AG09319 (cell line): ENCODE data around the gene MAG.

ENCODE experiments used
- DNase-seq: peaks from one replicate; pipeline ENCODE4 v3.0.0-alpha.2; 2010; ENCODE audit warnings: low read depth; ENCODE audit errors: extremely low read depth
- TF ChIP-seq, protein P1 (sequence below): IDR thresholded peaks from 2 replicates; pipeline ENCODE4 v1.5.1; 2011; ENCODE audit warnings: low read depth, mild to moderate bottlenecking, inconsistent platforms, low read length, moderate library complexity

MAG gene

GRCh38 chr19:35261356-35262100 lies 30.4 kb upstream of the MAG start:
- TF ChIP-seq, protein P1, sequence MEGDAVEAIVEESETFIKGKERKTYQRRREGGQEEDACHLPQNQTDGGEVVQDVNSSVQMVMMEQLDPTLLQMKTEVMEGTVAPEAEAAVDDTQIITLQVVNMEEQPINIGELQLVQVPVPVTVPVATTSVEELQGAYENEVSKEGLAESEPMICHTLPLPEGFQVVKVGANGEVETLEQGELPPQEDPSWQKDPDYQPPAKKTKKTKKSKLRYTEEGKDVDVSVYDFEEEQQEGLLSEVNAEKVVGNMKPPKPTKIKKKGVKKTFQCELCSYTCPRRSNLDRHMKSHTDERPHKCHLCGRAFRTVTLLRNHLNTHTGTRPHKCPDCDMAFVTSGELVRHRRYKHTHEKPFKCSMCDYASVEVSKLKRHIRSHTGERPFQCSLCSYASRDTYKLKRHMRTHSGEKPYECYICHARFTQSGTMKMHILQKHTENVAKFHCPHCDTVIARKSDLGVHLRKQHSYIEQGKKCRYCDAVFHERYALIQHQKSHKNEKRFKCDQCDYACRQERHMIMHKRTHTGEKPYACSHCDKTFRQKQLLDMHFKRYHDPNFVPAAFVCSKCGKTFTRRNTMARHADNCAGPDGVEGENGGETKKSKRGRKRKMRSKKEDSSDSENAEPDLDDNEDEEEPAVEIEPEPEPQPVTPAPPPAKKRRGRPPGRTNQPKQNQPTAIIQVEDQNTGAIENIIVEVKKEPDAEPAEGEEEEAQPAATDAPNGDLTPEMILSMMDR = no peak
- no peak for DNase-seq

DNA sequence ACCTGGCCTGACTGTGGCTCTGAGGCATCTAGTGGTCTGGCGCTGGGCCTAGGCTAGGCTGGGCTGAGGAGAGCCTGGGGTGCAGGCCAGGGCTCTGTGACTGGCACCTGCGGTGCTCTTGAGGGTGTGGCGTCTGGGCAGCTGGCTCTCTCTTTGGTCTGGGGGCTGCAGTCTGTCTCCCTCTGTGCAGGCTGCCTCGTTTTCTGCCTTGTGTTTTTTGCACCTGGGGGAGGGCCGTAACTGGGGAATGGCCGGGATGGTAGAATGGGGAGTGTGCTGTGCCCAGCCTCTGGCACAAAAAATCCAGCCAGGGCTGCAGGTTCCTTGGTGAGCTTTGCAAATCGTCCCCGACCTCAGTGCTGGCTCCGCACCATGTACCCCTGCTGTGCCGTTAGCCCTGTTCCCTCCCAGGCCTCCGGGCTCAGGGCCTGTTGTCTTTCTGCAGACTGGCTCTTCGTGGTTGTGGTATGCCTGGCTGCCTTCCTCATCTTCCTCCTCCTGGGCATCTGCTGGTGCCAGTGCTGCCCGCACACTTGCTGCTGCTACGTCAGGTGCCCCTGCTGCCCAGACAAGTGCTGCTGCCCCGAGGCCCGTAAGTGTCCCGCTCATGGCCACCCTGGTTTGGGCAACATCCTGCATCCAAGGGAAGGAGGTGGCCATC lies 29.7 kb upstream of the MAG start:
- TF ChIP-seq, protein P1 = no peak
- no peak for DNase-seq

- TF ChIP-seq, protein P1 = no peak
- DNase-seq = no peak
These were observed 27.5 kb upstream of the MAG start for GRCh38 chr19:35264268-35265125.

DNA sequence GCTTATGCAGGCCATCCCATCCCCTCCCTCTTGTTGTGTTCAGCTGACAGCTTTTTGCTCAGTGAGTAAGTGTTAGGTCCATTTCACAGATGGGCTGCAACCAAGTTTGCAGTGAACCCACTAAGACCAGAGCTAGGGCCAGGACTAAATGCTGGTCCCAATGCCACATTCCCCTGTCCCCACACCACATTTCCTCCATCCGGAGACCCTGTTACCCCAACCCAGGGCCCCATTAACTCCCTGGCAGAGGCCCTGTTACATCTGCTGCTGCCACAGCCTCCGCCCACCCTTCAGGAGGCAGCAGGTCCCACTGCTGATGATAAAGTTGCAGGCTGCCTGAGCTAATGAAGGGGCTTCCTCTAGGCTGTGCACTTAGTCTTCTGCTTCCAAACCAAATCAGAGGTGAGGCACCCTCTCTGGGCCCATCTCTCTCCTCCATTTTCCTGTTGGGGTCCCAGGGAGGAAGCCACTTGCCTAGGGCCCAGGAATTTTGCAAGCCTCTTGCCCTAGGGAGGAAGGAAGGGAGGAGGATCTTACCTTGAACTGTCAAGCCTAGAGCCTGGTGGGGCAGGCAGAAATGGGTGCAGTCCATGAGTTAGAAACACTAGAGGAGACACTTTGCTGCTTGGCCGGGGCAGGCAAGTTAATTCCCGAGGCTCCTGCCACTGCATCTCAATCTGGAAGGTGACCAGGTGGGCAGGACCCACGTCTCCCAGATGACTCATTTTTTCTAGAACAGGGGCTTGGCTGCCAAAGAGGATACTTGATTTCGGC lies 26.6 kb upstream of the MAG start:
- DNase-seq = no peak
- TF ChIP-seq, protein P1 = no peak

DNA sequence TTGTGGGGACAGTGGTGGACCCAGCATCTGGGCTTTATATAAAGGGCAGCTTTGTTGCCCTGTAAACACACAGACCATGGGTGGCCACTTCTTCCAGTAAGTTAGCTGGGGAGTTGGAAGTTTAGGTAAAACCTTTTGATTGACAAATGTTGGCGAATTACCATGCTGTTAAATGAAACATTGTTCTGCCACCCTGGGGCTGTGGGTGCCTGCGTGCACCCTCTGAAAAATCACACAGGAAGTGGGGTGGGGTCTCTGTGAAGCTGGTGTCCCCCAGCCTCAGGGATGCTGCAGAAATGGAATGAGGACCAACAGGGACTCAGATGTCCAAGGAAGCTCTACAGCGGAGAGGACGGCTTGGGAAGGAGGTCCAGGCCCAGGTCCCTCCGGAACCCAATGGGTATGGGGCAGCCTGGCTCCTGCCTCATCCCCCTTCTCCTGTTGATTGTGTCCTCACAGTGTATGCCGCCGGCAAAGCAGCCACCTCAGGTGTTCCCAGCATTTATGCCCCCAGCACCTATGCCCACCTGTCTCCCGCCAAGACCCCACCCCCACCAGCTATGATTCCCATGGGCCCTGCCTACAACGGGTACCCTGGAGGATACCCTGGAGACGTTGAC lies 26.0 kb upstream of the MAG start:
- TF ChIP-seq, protein P1 = no peak
- no peak for DNase-seq

DNA sequence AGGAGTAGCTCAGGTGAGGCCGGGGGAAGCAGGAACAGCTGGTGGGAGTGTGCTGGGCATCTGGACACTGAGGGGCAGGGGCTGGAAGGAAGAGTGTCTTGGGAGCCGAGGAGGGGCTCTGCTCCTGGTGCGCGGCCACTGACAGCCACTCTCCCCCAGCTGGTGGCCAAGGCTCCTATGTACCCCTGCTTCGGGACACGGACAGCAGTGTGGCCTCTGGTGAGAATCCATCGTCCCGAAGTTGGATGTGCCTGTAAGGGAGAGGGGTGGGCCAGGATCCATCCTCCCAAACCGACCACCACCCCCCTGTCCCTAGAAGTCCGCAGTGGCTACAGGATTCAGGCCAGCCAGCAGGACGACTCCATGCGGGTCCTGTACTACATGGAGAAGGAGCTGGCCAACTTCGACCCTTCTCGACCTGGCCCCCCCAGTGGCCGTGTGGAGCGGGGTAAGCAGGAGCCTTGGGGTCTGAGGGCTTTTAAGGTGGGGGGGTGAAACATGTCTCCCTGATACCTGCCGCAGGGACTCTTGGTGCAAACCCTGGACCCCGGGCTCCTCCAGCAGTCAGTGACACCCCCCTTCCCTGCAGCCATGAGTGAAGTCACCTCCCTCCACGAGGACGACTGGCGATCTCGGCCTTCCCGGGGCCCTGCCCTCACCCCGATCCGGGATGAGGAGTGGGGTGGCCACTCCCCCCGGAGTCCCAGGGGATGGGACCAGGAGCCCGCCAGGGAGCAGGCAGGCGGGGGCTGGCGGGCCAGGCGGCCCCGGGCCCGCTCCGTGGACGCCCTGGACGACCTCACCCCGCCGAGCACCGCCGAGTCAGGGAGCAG lies 25.2 kb upstream of the MAG start:
- no peak for DNase-seq
- TF ChIP-seq, protein P1 = no peak
